GM19452 (cell line): ENCODE results near the gene DHRS13.
"Not testable (repeated sequence)": the region's sequence is repeated elsewhere in the genome, so short reads cannot be mapped to it uniquely, and the experiment has no call there.

Experiments used
- ATAC-seq: cut with Tn5 transposase; IDR thresholded peaks from one replicate; pipeline ENCODE4 v1.9.1; 2021; ENCODE audit not compliant: unreplicated experiment

Gene DHRS13

DNA sequence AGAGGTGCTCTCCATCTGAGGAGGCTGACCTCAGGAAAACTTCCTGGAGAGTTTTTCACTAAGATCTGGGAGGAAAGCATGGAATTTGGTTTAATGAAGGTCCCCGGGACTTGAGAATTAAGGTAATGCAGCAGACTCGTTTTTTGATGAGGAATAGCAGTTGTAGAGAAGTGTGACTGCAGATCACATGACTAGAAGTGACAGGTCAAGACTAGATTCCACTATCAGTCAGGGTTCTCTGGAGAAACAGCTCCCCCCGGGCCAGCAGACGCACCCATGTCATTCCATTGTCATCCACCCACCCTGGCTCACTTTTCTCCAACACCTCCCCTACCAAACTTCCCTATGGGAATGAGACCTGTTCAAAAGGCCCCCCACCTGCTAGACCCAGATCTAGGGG is 1.9 kb upstream of the DHRS13 start:
- ATAC-seq = no peak

DNA sequence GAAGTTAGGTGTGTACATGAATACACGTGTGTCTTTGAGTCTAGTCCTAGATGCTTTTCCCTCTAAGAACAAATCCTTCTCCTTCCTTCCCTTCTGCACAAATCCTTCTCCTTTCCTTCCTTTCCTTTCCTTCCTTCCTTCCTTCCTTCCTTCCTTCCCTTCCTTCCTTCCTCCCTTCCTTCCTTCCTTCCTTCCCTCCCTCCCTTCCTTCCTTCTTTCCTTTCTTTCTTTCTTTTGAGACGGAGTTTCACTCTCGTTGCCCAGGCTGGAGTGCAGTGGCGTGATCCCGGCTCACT is 615 bp upstream of the DHRS13 start:
- ATAC-seq = not testable (repeated sequence)

DNA sequence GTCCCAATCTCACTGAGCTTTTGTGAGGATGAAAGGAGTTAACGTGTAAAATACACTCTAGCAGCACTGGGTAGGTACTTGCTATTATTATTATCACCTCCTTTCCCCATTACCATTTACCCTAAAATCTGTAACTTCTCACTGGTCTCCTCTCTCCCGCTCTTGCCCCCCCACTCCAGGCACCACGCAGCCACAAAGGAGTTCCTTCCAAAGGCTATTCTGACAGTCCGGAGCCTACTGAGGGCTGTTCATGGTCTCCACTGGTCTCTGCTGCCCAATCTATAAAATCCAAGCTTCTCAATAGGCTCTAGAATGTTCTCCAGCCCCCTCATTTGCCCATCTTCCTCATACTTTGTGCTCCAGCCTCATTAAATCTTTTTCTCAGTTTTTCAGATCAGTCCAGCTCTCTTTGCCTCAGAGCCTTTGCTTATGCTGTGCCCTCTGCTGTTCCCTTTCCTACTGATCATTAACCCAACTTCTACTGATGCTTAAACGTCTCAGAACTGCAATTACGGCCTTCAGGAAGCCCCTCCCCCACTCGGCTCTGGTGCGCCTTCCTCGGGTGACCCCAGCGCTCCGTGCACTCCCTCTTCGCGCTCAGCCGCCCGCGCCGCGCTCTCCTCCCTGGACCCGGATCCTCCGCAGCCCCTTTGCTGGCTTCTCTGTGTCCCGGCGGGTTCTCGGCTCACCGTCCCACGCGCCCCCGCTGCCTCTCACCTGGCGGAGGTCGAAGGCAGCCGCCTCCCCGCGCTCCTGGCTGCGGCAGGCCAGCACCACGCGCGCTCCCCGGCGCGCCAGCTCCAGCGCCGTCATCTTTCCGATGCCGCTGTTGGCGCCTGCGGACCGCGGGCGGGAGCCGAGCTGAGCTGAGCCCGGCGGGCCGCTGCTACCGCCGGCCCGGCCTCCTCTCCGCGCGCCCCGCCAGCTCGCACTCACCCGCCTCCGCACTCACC is 737 bp downstream of the DHRS13 start:
- ATAC-seq = peak; percentile 25

DNA sequence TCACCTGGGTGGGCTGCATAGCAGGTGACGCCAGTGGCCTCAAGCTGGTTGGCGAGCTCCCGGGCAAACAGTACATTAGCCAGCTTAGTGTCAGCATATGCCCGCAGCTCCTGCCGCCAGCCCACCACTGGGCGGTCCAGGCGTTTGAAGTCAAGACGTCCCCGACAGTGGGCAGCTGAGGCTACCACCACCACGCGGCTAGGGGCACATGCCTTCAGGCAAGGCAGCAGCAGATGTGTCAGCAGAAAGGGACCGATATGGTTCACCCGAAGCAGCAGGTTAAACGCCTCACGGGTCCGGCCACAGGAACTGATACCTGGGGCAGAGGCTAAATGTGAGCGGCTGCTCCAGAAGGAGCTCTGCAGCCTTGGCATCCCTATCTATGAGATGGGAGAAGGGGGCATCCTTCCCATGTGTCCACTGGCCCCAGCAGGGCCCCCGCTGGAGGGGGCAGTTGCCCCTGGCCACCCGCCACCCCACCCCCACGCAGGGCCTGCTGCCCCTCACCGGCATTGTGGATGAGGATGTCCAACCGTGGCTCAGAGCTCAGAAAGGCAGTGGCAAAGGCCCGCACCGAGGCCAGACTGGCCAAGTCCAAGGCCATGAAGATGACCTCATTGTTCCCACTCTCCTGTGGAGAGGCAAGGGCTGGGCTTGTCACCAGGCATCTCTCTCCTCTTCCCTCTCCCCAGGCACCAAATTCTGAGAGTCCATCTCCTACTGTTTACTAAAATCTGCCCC is 1.7 kb downstream of the DHRS13 start:
- ATAC-seq = no peak

- no peak for ATAC-seq
These were observed 3.6 kb downstream of the DHRS13 start for GRCh38 chr17:28899212-28899815.

- ATAC-seq = no peak
These were observed 4.3 kb downstream of the DHRS13 start for GRCh38 chr17:28898527-28898955.

GRCh38 chr17:28897769-28898526 is 4.9 kb downstream of the DHRS13 start:
- no peak for ATAC-seq

- ATAC-seq = no peak
These were observed 5.8 kb downstream of the DHRS13 start, which contains the start of gene FLOT2 for GRCh38 chr17:28896884-28897768. FLOT2 (minus strand) TSS chr17:28897733; CDS start chr17:28897574, 159 bp downstream.

- ATAC-seq = no peak
These were observed 6.4 kb downstream of the DHRS13 start for GRCh38 chr17:28896491-28896883.

DNA sequence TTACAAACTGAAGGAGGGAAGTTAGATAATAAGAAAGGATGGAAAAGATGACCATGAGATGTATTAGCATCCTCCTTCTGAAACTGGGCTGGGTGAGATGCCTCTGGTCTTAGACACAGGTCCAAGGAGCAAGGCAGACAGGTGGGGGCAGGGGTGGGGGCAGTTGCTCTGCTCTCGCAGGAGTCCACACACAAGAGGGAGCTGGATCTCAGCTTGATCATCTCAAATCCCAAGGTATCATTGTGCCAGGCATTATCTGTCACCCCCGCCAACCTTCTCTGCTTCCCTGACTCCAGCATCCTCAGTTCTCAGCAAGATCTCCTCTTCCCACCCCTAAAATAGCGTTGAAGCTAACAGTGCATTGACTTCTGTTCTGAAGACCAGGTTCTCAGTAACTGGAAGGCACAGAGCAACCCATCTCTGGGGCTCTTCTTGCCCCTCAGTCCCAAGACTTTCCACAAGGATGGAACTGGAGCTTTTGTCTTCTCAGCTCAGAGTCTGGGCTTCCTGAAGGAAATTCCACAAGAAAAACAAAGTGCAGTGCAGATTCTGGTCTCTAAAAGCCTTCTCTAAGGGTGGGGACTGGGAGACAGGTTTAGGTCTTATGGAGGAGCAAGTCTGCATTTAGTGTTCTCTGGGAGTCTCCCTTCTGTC is 7.0 kb downstream of the DHRS13 start:
- ATAC-seq = no peak

- ATAC-seq = not testable (repeated sequence)
These were observed 9.4 kb downstream of the DHRS13 start for GRCh38 chr17:28893248-28894183.

DNA sequence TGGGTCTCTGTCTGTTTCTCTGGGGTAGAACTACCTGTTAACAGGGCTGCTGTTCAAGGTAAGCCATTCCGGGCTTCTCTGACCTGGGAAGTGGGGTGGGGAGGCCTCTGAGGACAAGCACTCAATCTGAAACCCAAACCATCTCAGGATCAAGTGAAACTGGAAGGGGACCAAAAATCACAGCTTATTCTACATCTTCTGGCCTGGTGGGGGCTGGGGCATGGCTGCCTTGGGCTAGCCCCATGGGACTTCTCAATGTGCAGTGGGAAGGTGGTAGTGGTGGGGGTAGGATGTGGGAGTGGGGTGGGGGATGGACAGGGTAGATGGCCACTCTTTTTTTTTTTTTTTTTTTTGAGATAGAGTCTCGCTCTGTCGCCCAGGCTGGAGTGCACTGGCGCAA is 10.9 kb downstream of the DHRS13 start:
- no peak for ATAC-seq

GRCh38 chr17:28891201-28891600 is 11.7 kb downstream of the DHRS13 start:
- no peak for ATAC-seq

GRCh38 chr17:28889996-28890395 is 12.9 kb downstream of the DHRS13 start:
- ATAC-seq = no peak

DNA sequence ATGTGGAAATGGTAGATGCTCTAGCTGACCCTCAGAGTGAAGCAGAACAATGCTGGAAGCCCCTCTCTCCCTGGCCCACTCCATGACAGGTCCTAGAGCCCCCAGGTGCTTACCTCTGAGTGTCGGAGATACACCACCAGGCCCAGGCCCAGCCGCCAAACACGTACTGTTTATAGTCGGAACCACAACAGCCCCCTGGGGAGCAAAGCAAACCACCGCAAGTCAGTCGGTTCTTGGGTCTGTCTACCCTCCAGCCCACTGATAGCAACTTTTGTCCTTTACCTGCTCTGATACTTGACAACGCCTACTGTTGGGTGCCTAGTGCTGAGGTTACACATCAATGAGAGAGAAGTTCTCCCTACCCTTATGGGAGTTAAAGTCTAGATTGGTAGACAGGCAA is 14.0 kb downstream of the DHRS13 start:
- ATAC-seq = no peak

DNA sequence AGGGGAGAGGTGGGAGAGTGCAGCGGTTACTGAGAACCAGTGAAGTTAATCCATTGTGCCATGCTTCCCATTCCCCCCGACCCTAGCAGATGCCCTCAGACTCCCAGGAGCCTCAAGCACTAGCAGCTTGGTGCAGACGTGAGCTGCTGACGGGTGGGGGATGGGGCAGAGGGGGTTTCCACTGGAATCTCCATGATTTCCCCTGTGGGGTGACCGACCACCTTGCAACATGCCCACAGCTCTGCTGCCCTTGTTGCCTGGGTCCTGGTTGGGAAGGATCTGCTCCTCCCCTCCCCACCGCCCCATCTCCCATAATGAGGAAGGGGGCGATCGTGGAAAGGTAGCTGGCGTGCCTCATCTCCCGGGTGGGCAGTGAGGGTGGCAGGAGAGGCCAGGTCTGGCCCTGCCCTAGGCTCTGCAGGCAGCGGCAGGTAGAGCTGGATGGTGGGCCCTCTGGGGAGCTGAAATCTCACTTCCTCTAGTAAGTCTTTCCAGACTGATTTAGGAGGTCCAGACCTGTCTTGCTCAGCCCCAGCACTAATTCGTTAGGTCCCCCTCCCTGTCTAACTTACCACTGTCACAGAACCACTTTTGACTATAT is 14.9 kb downstream of the DHRS13 start:
- no peak for ATAC-seq

DNA sequence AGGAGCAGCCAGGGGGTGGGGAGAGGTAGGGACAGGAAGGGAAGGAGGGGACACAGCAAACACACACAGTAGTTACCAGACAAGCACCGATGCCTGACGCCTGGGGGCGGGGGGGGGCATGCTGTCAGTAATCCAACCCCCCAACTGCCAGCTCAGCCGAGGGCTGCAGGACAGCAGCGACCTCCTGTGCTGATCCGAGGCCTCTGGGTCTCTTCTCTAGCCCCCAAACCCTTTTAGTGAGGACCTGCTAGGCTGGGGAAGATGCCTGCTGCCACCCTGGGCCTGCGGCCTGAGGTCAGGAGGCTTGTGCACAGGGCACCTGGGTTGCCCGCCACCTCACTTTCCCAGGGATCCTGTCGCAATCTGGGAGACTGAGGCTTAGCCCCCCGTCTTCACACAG is 16.9 kb downstream of the DHRS13 start:
- no peak for ATAC-seq

GRCh38 chr17:28885363-28885762 is 17.5 kb downstream of the DHRS13 start:
- ATAC-seq = no peak
